H1 (cell line): Measurements from ENCODE around the gene C17orf50. TPM values are rescaled to one million over a fixed set of nuclear protein-coding genes. Genes with fewer than 3 reads are reported as not detected.

ENCODE experiments used
- CTCF ChIA-PET: fragments of 300-600 bp; sonication (Branson Sonifier 250); formaldehyde crosslinking; loops from one replicate; lab custom pipeline; 2021; ENCODE audit not compliant: partially characterized antibody; lab: Charles Lee
- POLR2A ChIA-PET: fragments of 300-600 bp; sonication (Branson Sonifier 250); formaldehyde crosslinking; loops from one replicate; lab custom pipeline; 2021; ENCODE audit warnings: inconsistent platforms; ENCODE audit not compliant: partially characterized antibody; lab: Charles Lee
- DNase-seq, 2 experiments: peaks; one replicate each; pipeline versions ENCODE4 v3.0.0 to v3.0.0-alpha.2; 2010 to 2022; ENCODE audit warnings: low spot score in 2 of 2, low read depth in 1 of 2, mixed read lengths in 1 of 2
- FAIRE-seq: peaks from 2 replicates; lab custom pipeline; 2011; peaks lifted over from hg19 to GRCh38; lab: Jason Lieb, UNC
- H2AFZ ChIP-seq: 2 replicates; pipeline ENCODE4 v1.8.1; 2012; ENCODE audit warnings: low read length, inconsistent platforms
- H2AK5ac ChIP-seq: 2 replicates; pipeline ENCODE4 v1.6.1; 2013; ENCODE audit warnings: low read depth, low read length
- H2BK120ac ChIP-seq: replicated peaks from 2 replicates; pipeline ENCODE3; 2013; ENCODE audit warnings: low read depth, low read length, inconsistent platforms
- H2BK12ac ChIP-seq: 2 replicates; pipeline ENCODE4 v1.6.1; 2013; ENCODE audit warnings: low read depth, low read length
- H2BK15ac ChIP-seq: 2 replicates; pipeline ENCODE4 v1.6.1; 2013; ENCODE audit warnings: low read length
- H2BK20ac ChIP-seq: 2 replicates; pipeline ENCODE4 v1.6.1; 2013; ENCODE audit warnings: low read length
- H2BK5ac ChIP-seq: 2 replicates; pipeline ENCODE4 v1.6.1; 2013; ENCODE audit warnings: low read depth, low read length
- H3K14ac ChIP-seq: 2 replicates; pipeline ENCODE4 v1.6.1; 2013; ENCODE audit warnings: inconsistent platforms; ENCODE audit not compliant: insufficient read length
- H3K18ac ChIP-seq: 2 replicates; pipeline ENCODE4 v1.6.1; 2013; ENCODE audit warnings: low read length; ENCODE audit errors: extremely low read depth
- H3K23ac ChIP-seq: 2 replicates; pipeline ENCODE4 v1.6.1; 2013; ENCODE audit warnings: inconsistent platforms; ENCODE audit not compliant: insufficient read length
- H3K23me2 ChIP-seq: 2 replicates; pipeline ENCODE4 v1.6.1; 2013; ENCODE audit warnings: low read depth, low read length
- H3K27ac ChIP-seq: 2 replicates; pipeline ENCODE4 v1.6.1; 2011; ENCODE audit warnings: low read depth, low read length, inconsistent platforms
- H3K27me3 ChIP-seq, 4 experiments: replicated peaks in 1 of 4; 1 replicate in 1 of 4; 2 replicates in 3 of 4; pipeline versions ENCODE4 v1.6.1 to v1.8.1; 2011 to 2013; ENCODE audit warnings: low read length in 3 of 4, mild to moderate bottlenecking in 3 of 4, inconsistent platforms in 2 of 4, mixed read lengths in 2 of 4, moderate library complexity in 1 of 4; ENCODE audit not compliant: control insufficient read depth in 3 of 4, insufficient read depth in 3 of 4; ENCODE audit errors: extremely low read depth in 1 of 4
- H3K36me3 ChIP-seq, 4 experiments: 2 replicates each; pipeline versions ENCODE4 v1.6.1 to v1.8.1; 2011 to 2013; ENCODE audit warnings: mild to moderate bottlenecking in 4 of 4, low read length in 3 of 4, moderate library complexity in 2 of 4, control low read depth in 1 of 4, inconsistent platforms in 1 of 4; ENCODE audit not compliant: insufficient read depth in 4 of 4, control insufficient read depth in 2 of 4
- H3K4ac ChIP-seq: replicated peaks from 2 replicates; pipeline ENCODE3; 2013; ENCODE audit warnings: low read length, low read depth, mixed read lengths, inconsistent platforms; ENCODE audit not compliant: insufficient read length
- H3K4me1 ChIP-seq, 4 experiments: replicated peaks in 1 of 4; 1 replicate in 1 of 4; 2 replicates in 3 of 4; pipeline versions ENCODE4 v1.6.1 to v1.8.1; 2011 to 2013; ENCODE audit warnings: low read length in 3 of 4, inconsistent platforms in 2 of 4, mixed read lengths in 1 of 4; ENCODE audit not compliant: insufficient read depth in 4 of 4, control insufficient read depth in 3 of 4
- H3K4me2 ChIP-seq, 2 experiments: 2 replicates each; pipeline versions ENCODE4 v1.6.1 to v1.8.1; 2011 to 2013; ENCODE audit warnings: low read depth in 2 of 2, low read length in 2 of 2, control low read depth in 1 of 2, inconsistent platforms in 1 of 2, mild to moderate bottlenecking in 1 of 2; ENCODE audit not compliant: insufficient read depth in 1 of 2
- H3K4me3 ChIP-seq, 4 experiments: fragments of 200-600, 300-600 bp in 1 of 4; sonication (generic), shearing (Covaris generic), sonication (Bioruptor Twin) in 1 of 4; 2 replicates each; pipeline versions ENCODE4 v1.5.1 to v1.8.1; 2011 to 2016; ENCODE audit warnings: low read length in 4 of 4, low read depth in 3 of 4, control low read depth in 2 of 4, inconsistent platforms in 2 of 4, mild to moderate bottlenecking in 2 of 4, mixed read lengths in 1 of 4, moderate library complexity in 1 of 4; ENCODE audit not compliant: insufficient read depth in 2 of 4; ENCODE audit errors: extremely low read depth in 1 of 4
- H3K56ac ChIP-seq: replicated peaks from 2 replicates; pipeline ENCODE3; 2013; ENCODE audit warnings: low read depth, mild to moderate bottlenecking, mixed read lengths, low read length, inconsistent platforms; ENCODE audit not compliant: insufficient read length
- H3K79me1 ChIP-seq: 2 replicates; pipeline ENCODE4 v1.6.1; 2013; ENCODE audit warnings: low read depth, low read length, control low read depth
- H3K79me2 ChIP-seq, 2 experiments: 2 replicates each; pipeline versions ENCODE4 v1.6.1 to v1.8.1; 2012 to 2013; ENCODE audit warnings: low read length in 2 of 2, mild to moderate bottlenecking in 2 of 2, inconsistent platforms in 1 of 2; ENCODE audit not compliant: insufficient read depth in 2 of 2, control insufficient read depth in 1 of 2
- H3K9ac ChIP-seq, 4 experiments: replicated peaks in 1 of 4; 1 replicate in 1 of 4; 2 replicates in 3 of 4; pipeline versions ENCODE4 v1.6.1 to v1.8.1; 2011 to 2013; ENCODE audit warnings: low read depth in 3 of 4, low read length in 3 of 4, control low read depth in 2 of 4, mild to moderate bottlenecking in 2 of 4, moderate library complexity in 2 of 4, inconsistent platforms in 1 of 4; ENCODE audit errors: extremely low read depth in 1 of 4
- H3K9me3 ChIP-seq, 2 experiments: 2 replicates each; pipeline versions ENCODE4 v1.6.1 to v1.8.1; 2012 to 2013; ENCODE audit warnings: mild to moderate bottlenecking in 2 of 2, moderate library complexity in 2 of 2, control low read depth in 1 of 2, inconsistent platforms in 1 of 2, low read depth in 1 of 2, low read length in 1 of 2, mixed read lengths in 1 of 2; ENCODE audit not compliant: insufficient read depth in 2 of 2
- H4K20me1 ChIP-seq, 2 experiments: replicated peaks in 1 of 2; 2 replicates each; pipeline versions ENCODE3 to v1.8.1; 2011 to 2013; ENCODE audit warnings: inconsistent platforms in 2 of 2, low read length in 2 of 2, mild to moderate bottlenecking in 1 of 2; ENCODE audit not compliant: insufficient read depth in 2 of 2, control insufficient read depth in 1 of 2
- H4K5ac ChIP-seq: 2 replicates; pipeline ENCODE4 v1.6.1; 2013; ENCODE audit warnings: low read length, low read depth, mixed read lengths, inconsistent platforms; ENCODE audit not compliant: insufficient read length
- H4K8ac ChIP-seq: 2 replicates; pipeline ENCODE4 v1.8.0; 2013; ENCODE audit warnings: mild to moderate bottlenecking, moderate library complexity, low read length, inconsistent platforms; ENCODE audit not compliant: insufficient read depth; ENCODE audit errors: extremely low read depth
- H4K91ac ChIP-seq: replicated peaks from 2 replicates; pipeline ENCODE3; 2013; ENCODE audit warnings: low read length, mixed read lengths, inconsistent platforms; ENCODE audit not compliant: insufficient read length
- EGR1 ChIP-seq: IDR thresholded peaks from 2 replicates; pipeline ENCODE4 v1.6.1; 2011; ENCODE audit warnings: low read depth, low read length, borderline replicate concordance
- POLR2AphosphoS5 ChIP-seq: IDR thresholded peaks from 2 replicates; pipeline ENCODE4 v1.6.1; 2011; ENCODE audit warnings: low read depth, low read length
- TAF1 ChIP-seq: IDR thresholded peaks from 2 replicates; pipeline ENCODE4 v1.6.1; 2011; ENCODE audit warnings: mild to moderate bottlenecking, low read depth, low read length
- TBP ChIP-seq: IDR thresholded peaks from 2 replicates; pipeline ENCODE4 v1.6.1; 2011; ENCODE audit warnings: low read depth, low read length, improper control_type of control experiment
- WGBS, 2 experiments: shearing (Covaris generic) in 1 of 2; methylation state at CpG; one replicate each; pipeline versions ENCODE4 v1.1.6 to v1.1.7; 2013 to 2015; ENCODE audit warnings: low lambda C conversion rate in 2 of 2, mixed read lengths in 2 of 2, inconsistent platforms in 1 of 2, low coverage in 1 of 2, missing lambda C conversion rate in 1 of 2; ENCODE audit not compliant: insufficient replicate concordance in 2 of 2, insufficient coverage in 1 of 2, insufficient read length in 1 of 2; ENCODE audit errors: extremely low coverage in 1 of 2, missing lambda C conversion rate in 1 of 2; 5-methylcytosine and 5-hydroxymethylcytosine counted together
- polyA plus RNA-seq, 7 experiments: library from polyadenylated mRNA; depleted of rRNA in 3 of 7; stranded (reverse) in 5 of 7; unstranded in 2 of 7; fragments of >200 nt in 5 of 7; fragments of 200-250 nt in 2 of 7; gene quantifications; 1 replicate in 5 of 7; 2 replicates in 1 of 7; 4 replicates in 1 of 7; pipeline versions ENCODE4 v1.2.1 to v1.2.3, GENCODE V29; 2011 to 2013; ENCODE audit warnings: missing spikeins in 2 of 7, mixed read lengths in 2 of 7
- total RNA-seq: library from RNA; stranded (reverse); fragmentation: NEBNext Ultra II Directional; extraction: Animal tissue kit (Norgen Biotek cat#: 25700); gene quantifications from 2 replicates; pipeline ENCODE4 v1.2.1, GENCODE V29; 2021

Gene C17orf50
- total and polyA plus RNA-seq, 2 of the 8 experiments (the other 6 are each of a cell fraction or from before 2014, with no cell fraction given), result 0.12 TPM; not detected in 1

GRCh38 chr17:35811759-35812158, 51.1 kb downstream of the C17orf50 start:
- Histone ChIP-seq H3K23me2 (peaks cover 13% of the 10 kb centered on the region), H3K9ac (no peak overlapping the region), H3K79me1 (no peaks in the 10 kb centered on the region), H4K8ac (no peak overlapping the region), H4K20me1 (peaks cover 13 to 21% of the 10 kb centered on the region in 2 experiments), H4K5ac (no peak overlapping the region), H3K4me1 (peaks cover 0 to 10% (median 0%) of the 10 kb centered on the region in 4 experiments; a peak in 3 of 7 replicates), H2AFZ (no peak overlapping the region), H3K23ac (no peak overlapping the region), H3K4ac (no peak overlapping the region), H2BK12ac (no peak overlapping the region), H3K79me2 (peaks cover 31 to 74% of the 10 kb centered on the region in 2 experiments), H2BK5ac (no peak overlapping the region), H2BK120ac (no peak overlapping the region), H3K9me3 (no peaks in the 10 kb centered on the region), H4K91ac (no peak overlapping the region), H3K4me2 (no peak overlapping the region; a peak in 1 of 4 replicates), H3K4me3 (peak overlapping the region in 1 of 4 experiments; percentile 92; a peak in 1 of 8 replicates), H3K27ac (no peak overlapping the region), H3K14ac (no peak overlapping the region), H2BK20ac (no peak overlapping the region), H3K27me3 (no peaks in the 10 kb centered on the region), H2AK5ac (no peak overlapping the region), H3K18ac (no peak overlapping the region), H2BK15ac (no peak overlapping the region), H3K36me3 (peaks cover 0 to 15% (median 3%) of the 10 kb centered on the region in 4 experiments; a peak in 3 of 8 replicates), H3K56ac (no peak overlapping the region)
- POLR2A ChIA-PET, result interaction anchor here (1.9 to 5.8 kb wide), 3 partner anchors 17 to 54 kb away, joined by 6 to 50 read pairs (median 9); partner anchors contain the start of gene MMP28
- DNase-seq (no peak), FAIRE-seq (no peak)
- WGBS, 2 experiments, result 89% methylated on average over 6 of the region's 6 CpGs; no CpG with 5 or more reads in 1 of the 2 experiments
- CTCF ChIA-PET, result interaction anchor here (1.1 to 6.6 kb wide), 2 partner anchors 45 to 65 kb away, joined by 5 to 107 read pairs; no protein-coding TSS in a partner anchor
- TF ChIP-seq TAF1, result no peak
- TF ChIP-seq POLR2AphosphoS5, result 0 out of 2 replicates have a peak, but pooled peaks have one; percentile 38
- TF ChIP-seq EGR1, result no peak
- TF ChIP-seq TBP, result no peak
